ENCODE measurements around the gene JPT1. TPM values are rescaled to one million over a fixed set of nuclear protein-coding genes. Genes with fewer than 3 reads are reported as not detected.

The JPT1 gene
- total and polyA plus RNA-seq, 8 donors: 8.0 to 405 (median 115) TPM

DNA sequence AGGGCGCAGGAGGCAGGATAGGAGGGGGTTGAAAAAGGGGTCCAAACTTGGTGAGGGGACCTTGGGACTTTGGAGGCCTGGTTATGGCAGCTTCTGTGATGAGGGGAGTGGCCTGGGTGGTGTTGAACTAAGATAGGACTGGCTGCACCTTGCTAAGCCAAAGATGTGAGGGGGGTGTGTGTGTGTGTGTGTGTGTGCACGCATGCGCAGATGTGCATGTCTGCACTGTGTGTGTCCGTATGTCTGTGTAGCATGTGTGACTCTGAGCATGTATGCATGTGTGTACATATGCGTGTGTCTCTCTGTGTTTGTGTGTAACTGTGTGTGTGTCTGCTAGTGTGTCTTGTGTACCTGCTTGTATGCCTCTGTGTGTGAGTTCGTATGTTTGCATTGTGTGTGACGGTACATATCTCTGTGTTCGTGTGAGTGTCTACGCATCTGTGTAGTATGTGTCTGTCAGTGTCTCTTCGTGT is 62.4 kb downstream of the JPT1 start:
- WGBS, 5 donors: 32 to 66% (median 44%) methylated on average over 9 to 10 of the region's 10 CpGs
- H3K9me3 ChIP-seq: no peaks in the 10 kb centered on the region
- intact Hi-C loops (cut with DNase I; ENCODE audit: low total_unique reads): no loop called here
- H3K4me3 ChIP-seq: no peak overlapping the region
- TF ChIP-seq POLR2A (IDR thresholded peaks at IDR 0.05) (no peak), POLR2AphosphoS5 (IDR thresholded peaks at IDR 0.05) (peak in 1 of 3 donors; percentile 24)
- DNase-seq: peak; percentile 61 to 91
- peak overlapping the region; percentile 69 to 92 (median 86) for H3K27ac ChIP-seq
- H3K4me1 ChIP-seq: peaks cover 50 to 100% (median 90%) of the 10 kb centered on the region in 4 donors
- H3K36me3 ChIP-seq: no peaks in the 10 kb centered on the region
- no peaks in the 10 kb centered on the region for H3K27me3 ChIP-seq

- TF ChIP-seq, protein P1, sequence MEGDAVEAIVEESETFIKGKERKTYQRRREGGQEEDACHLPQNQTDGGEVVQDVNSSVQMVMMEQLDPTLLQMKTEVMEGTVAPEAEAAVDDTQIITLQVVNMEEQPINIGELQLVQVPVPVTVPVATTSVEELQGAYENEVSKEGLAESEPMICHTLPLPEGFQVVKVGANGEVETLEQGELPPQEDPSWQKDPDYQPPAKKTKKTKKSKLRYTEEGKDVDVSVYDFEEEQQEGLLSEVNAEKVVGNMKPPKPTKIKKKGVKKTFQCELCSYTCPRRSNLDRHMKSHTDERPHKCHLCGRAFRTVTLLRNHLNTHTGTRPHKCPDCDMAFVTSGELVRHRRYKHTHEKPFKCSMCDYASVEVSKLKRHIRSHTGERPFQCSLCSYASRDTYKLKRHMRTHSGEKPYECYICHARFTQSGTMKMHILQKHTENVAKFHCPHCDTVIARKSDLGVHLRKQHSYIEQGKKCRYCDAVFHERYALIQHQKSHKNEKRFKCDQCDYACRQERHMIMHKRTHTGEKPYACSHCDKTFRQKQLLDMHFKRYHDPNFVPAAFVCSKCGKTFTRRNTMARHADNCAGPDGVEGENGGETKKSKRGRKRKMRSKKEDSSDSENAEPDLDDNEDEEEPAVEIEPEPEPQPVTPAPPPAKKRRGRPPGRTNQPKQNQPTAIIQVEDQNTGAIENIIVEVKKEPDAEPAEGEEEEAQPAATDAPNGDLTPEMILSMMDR (IDR thresholded peaks at IDR 0.05): no peak
- peak in 1 of 3 donors; percentile 38 for TF ChIP-seq POLR2AphosphoS5 (IDR thresholded peaks at IDR 0.05)
- no peak for TF ChIP-seq EP300 (IDR thresholded peaks at IDR 0.05)
- TF ChIP-seq POLR2A (IDR thresholded peaks at IDR 0.05): no peak
- DNase-seq: peak; percentile 57 to 68
- Histone ChIP-seq H3K4me1 (peaks cover 48 to 100% (median 87%) of the 10 kb centered on the region in 4 donors), H3K36me3 (no peaks in the 10 kb centered on the region), H3K4me3 (peak overlapping the region in 1 of 4 donors; percentile 2), H3K27me3 (no peaks in the 10 kb centered on the region), H3K9me3 (no peaks in the 10 kb centered on the region), H3K27ac (peak overlapping the region; percentile 69 to 92 (median 86))
- 25 to 51% (median 30%) methylated on average over 18 to 19 of the region's 19 CpGs for WGBS, 5 donors
- intact Hi-C loops (cut with DNase I; ENCODE audit: low total_unique reads): no loop called here
Observed at GRCh38 chr17:75090871-75091854, 63.1 kb downstream of the JPT1 start.

GRCh38 chr17:75088465-75089417 is 65.6 kb downstream of the JPT1 start:
- peak overlapping the region; percentile 86 to 95 (median 92) for H3K27ac ChIP-seq
- TF ChIP-seq POLR2AphosphoS5 (IDR thresholded peaks at IDR 0.05): peak in 2 of 3 donors; percentile 79 to 86
- TF ChIP-seq POLR2A (IDR thresholded peaks at IDR 0.05): peak in 1 of 4 donors; percentile 24
- TF ChIP-seq, protein P1 (IDR thresholded peaks at IDR 0.05): no peak
- peaks cover 41 to 84% (median 65%) of the 10 kb centered on the region in 4 donors for H3K4me1 ChIP-seq
- 51 to 68% (median 59%) methylated on average over 5 to 11 of the region's 11 CpGs for WGBS, 5 donors
- peak; percentile 60 to 71 for DNase-seq
- H3K9me3 ChIP-seq: no peaks in the 10 kb centered on the region
- H3K27me3 ChIP-seq: no peaks in the 10 kb centered on the region
- H3K36me3 ChIP-seq: no peaks in the 10 kb centered on the region
- intact Hi-C loops (cut with DNase I; ENCODE audit: low total_unique reads): no loop called here
- peak overlapping the region; percentile 43 to 59 (median 52) for H3K4me3 ChIP-seq

DNA sequence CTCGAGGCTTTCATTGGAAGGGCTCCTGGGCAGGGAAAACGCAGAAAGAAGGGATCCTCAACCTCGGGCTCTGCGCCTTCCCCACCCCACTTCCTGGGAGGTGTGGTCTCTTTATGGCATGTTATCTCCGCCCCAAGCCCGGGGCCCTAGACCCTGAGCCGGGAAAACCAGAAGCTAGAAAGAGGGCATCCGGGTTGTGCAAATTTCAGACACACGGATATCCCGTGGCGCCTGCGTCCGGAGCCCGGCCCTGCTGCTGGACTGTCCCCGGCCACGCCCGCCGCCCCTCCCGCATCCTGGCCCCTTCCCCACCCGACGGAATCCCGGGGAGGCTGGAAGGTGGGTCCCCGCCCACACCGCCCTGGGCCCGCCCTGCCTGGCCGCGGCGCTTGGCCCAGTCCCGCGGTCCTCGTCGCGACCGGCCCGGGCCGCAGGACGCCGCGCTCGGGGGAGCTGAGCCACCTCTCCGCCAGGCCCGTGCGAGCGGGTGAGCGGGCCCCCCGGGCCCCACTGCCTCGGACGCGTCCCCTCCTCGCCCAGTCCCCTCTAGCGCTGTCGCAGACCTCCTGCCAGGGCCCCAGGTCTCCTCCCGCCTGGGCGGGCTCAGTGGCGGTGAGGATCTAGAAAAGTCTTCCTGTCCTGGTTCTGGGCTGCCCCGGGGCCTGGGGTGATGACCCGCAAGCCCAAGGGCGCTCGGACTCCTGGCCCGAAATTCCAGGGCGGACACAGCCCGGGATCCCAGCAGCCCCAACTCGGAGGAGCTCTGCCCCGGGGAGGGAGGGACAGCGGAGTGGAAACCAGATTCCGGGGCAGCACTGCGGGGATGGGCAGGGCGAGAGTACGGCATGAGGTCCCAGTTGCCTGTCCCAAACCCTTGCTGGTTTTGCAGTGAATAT is 66.5 kb downstream of the JPT1 start, which contains the start of gene SLC16A5:
TSS of gene SLC16A5 (plus strand) at position 397 of the 896 bp plus-strand sequence. CDS start 5,683 bp downstream, outside the sequence.
- peaks cover 31 to 77% (median 56%) of the 10 kb centered on the region in 4 donors for H3K4me1 ChIP-seq

More for the DNA sequence above, 66.5 kb downstream of the JPT1 start, which contains the start of gene SLC16A5:
- no peaks in the 10 kb centered on the region for H3K27me3 ChIP-seq
- H3K9me3 ChIP-seq: no peaks in the 10 kb centered on the region
- intact Hi-C loops (cut with DNase I; ENCODE audit: low total_unique reads): no loop called here
- TF ChIP-seq EP300 (IDR thresholded peaks at IDR 0.05) (no peak), POLR2AphosphoS5 (IDR thresholded peaks at IDR 0.05) (peak in 2 of 3 donors; percentile 71 to 77)
- peak; percentile 85 to 96 for DNase-seq
- H3K36me3 ChIP-seq: no peaks in the 10 kb centered on the region
- 2 to 6% (median 3%) methylated on average over 22 to 69 of the region's 69 CpGs for WGBS, 5 donors
- peak within 1 kb of the TSS; percentile 86 to 95 (median 92) for H3K27ac ChIP-seq
- H3K4me3 ChIP-seq: peak within 1 kb of the TSS; percentile 43 to 59 (median 52)

Measured in stomach (tissue), 9 donors.